ENCODE results near the gene TIMM9. TPM values are rescaled to one million over a fixed set of nuclear protein-coding genes. Genes with fewer than 3 reads are reported as not detected.

The TIMM9 gene
- 57.4 TPM for polyA plus RNA-seq (2013, experiment 1 of 2)
- polyA plus RNA-seq (2013, experiment 2 of 2), result 66.9 TPM

DNA sequence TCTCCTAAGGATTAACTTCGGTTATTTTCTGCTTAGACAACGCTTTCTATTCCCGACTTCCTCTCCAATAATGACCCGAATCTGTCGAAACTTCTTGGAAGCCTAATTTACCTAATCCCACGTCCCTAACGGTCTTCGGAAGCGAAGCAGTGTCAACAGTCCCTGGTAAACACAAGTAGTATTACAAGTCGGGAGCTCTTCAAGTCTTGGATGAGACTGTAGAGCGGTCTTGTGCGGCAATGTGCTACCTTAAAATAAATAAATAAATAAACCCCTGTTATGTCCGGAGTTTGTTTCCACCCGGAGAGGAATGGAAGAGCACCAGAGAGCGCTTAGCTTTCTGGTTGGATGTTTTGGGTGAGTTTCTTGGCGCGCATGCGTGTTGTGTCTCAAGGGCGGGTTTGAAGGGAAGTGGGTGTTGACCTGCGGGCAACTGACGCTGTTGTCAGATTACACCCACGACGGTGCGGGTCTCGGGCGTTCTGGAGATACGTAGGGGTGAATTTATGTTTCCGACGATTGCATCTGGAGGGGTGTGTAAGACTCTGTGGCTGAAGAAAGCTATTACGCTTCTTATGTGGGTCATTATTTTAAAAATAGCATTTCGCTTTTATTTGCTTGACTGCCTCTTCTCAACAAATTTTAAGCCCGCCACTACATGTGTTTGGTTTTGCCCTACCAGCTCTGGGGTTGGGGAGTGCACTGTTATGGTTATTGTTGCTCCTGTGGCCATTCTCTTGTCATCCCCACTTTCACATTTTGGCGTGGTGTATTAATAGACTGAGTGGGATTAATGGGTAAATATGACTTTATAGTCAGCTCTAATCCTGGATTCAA, at the start of gene TIMM9, which contains the start of gene KIAA0586:
Gene TIMM9, minus strand, starts transcription at position 251 of the 837 bp plus-strand sequence. CDS start 15,586 bp downstream, outside the sequence.
Gene KIAA0586, plus strand, starts transcription at position 439 of the 837 bp plus-strand sequence. CDS start 546 bp downstream, outside the sequence.
- WGBS, result under 1% methylated on average over 29 of the region's 33 CpGs
- Histone ChIP-seq H3K36me3 (ENCODE audit: insufficient read depth, low read length) (peaks cover 42% of the 10 kb centered on the region), H3K27ac (ENCODE audit: low read depth, low read length) (peak within 1 kb of the TSS; percentile 82), H3K27me3 (ENCODE audit: insufficient read depth, low read length) (no peaks in the 10 kb centered on the region), H3K9me3 (ENCODE audit: insufficient read depth, low read depth, low read length) (no peaks in the 10 kb centered on the region), H3K4me1 (ENCODE audit: insufficient read depth, low read length) (peaks cover 12% of the 10 kb centered on the region; the same call in 1 of the 2 replicates), H3K4me3 (ENCODE audit: low read length) (peak within 1 kb of the TSS; percentile 73), H3K9ac (ENCODE audit: low read depth, low read length) (peak within 1 kb of the TSS; percentile 81)

DNA sequence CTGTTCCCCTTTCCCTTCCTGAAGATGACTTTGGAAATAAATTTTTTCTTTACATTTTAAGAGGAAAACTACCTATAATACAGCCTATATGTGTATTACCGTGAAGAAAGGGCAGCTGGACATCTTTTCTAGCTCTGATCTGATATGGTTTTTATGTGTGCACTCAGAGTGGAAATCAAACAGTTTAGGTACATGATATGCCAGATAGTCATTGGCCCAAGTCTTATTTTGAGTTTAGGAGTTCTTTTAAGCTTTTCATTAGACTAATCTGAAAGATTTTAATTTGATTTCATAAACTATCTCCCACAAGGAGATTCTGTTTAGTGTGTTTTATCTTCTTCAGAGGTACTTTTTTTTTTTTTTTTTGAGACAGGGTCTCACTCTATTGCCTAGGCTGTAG, 49.0 kb upstream of the TIMM9 start:
- Histone ChIP-seq H3K9me3 (ENCODE audit: insufficient read depth, low read depth, low read length) (no peaks in the 10 kb centered on the region), H3K27ac (ENCODE audit: low read depth, low read length) (no peak overlapping the region), H3K4me3 (ENCODE audit: low read length) (no peak overlapping the region), H3K36me3 (ENCODE audit: insufficient read depth, low read length) (peaks cover 51% of the 10 kb centered on the region), H3K9ac (ENCODE audit: low read depth, low read length) (no peak overlapping the region), H3K27me3 (ENCODE audit: insufficient read depth, low read length) (no peaks in the 10 kb centered on the region), H3K4me1 (ENCODE audit: insufficient read depth, low read length) (no peaks in the 10 kb centered on the region)
- WGBS, result 94% methylated on average over 1 of the region's 1 CpG

- H3K27ac ChIP-seq (ENCODE audit: low read depth, low read length), result no peak overlapping the region
- no peaks in the 10 kb centered on the region for H3K4me1 ChIP-seq (ENCODE audit: insufficient read depth, low read length)
- H3K27me3 ChIP-seq (ENCODE audit: insufficient read depth, low read length), result no peaks in the 10 kb centered on the region
- no peak overlapping the region for H3K4me3 ChIP-seq (ENCODE audit: low read length)
- H3K9ac ChIP-seq (ENCODE audit: low read depth, low read length), result no peak overlapping the region
- peaks cover 74% of the 10 kb centered on the region for H3K36me3 ChIP-seq (ENCODE audit: insufficient read depth, low read length)
- H3K9me3 ChIP-seq (ENCODE audit: insufficient read depth, low read depth, low read length), result no peaks in the 10 kb centered on the region
- WGBS, result 93% methylated on average over 4 of the region's 5 CpGs
These were observed 42.0 kb upstream of the TIMM9 start for GRCh38 chr14:58469309-58469708.

- no peaks in the 10 kb centered on the region for H3K27me3 ChIP-seq (ENCODE audit: insufficient read depth, low read length)
- peaks cover 82% of the 10 kb centered on the region for H3K36me3 ChIP-seq (ENCODE audit: insufficient read depth, low read length)
- H3K9ac ChIP-seq (ENCODE audit: low read depth, low read length), result no peak overlapping the region
- H3K9me3 ChIP-seq (ENCODE audit: insufficient read depth, low read depth, low read length), result no peaks in the 10 kb centered on the region
- H3K27ac ChIP-seq (ENCODE audit: low read depth, low read length), result no peak overlapping the region
- 90% methylated on average over 2 of the region's 2 CpGs for WGBS
- H3K4me1 ChIP-seq (ENCODE audit: insufficient read depth, low read length), result no peaks in the 10 kb centered on the region
- H3K4me3 ChIP-seq (ENCODE audit: low read length), result no peak overlapping the region
These were observed 40.2 kb upstream of the TIMM9 start for GRCh38 chr14:58467575-58467974.

GRCh38 chr14:58466459-58466858, 39.1 kb upstream of the TIMM9 start:
- WGBS, result 93% methylated on average over 1 of the region's 1 CpG
- H3K9ac ChIP-seq (ENCODE audit: low read depth, low read length), result no peak overlapping the region
- H3K9me3 ChIP-seq (ENCODE audit: insufficient read depth, low read depth, low read length), result no peaks in the 10 kb centered on the region
- H3K4me3 ChIP-seq (ENCODE audit: low read length), result no peak overlapping the region
- no peaks in the 10 kb centered on the region for H3K4me1 ChIP-seq (ENCODE audit: insufficient read depth, low read length)
- no peak overlapping the region for H3K27ac ChIP-seq (ENCODE audit: low read depth, low read length)
- H3K36me3 ChIP-seq (ENCODE audit: insufficient read depth, low read length), result peaks cover 82% of the 10 kb centered on the region
- H3K27me3 ChIP-seq (ENCODE audit: insufficient read depth, low read length), result no peaks in the 10 kb centered on the region

GRCh38 chr14:58465421-58465820, 38.1 kb upstream of the TIMM9 start:
- no peak overlapping the region for H3K4me3 ChIP-seq (ENCODE audit: low read length)
- no peak overlapping the region for H3K9ac ChIP-seq (ENCODE audit: low read depth, low read length)
- H3K9me3 ChIP-seq (ENCODE audit: insufficient read depth, low read depth, low read length), result no peaks in the 10 kb centered on the region
- peaks cover 85% of the 10 kb centered on the region for H3K36me3 ChIP-seq (ENCODE audit: insufficient read depth, low read length)
- no peaks in the 10 kb centered on the region for H3K27me3 ChIP-seq (ENCODE audit: insufficient read depth, low read length)
- WGBS, result 97% methylated on average over 2 of the region's 2 CpGs
- no peaks in the 10 kb centered on the region for H3K4me1 ChIP-seq (ENCODE audit: insufficient read depth, low read length)
- H3K27ac ChIP-seq (ENCODE audit: low read depth, low read length), result no peak overlapping the region

- Histone ChIP-seq H3K4me3 (ENCODE audit: low read length) (no peak overlapping the region), H3K9me3 (ENCODE audit: insufficient read depth, low read depth, low read length) (no peaks in the 10 kb centered on the region), H3K27me3 (ENCODE audit: insufficient read depth, low read length) (no peaks in the 10 kb centered on the region), H3K9ac (ENCODE audit: low read depth, low read length) (no peak overlapping the region), H3K27ac (ENCODE audit: low read depth, low read length) (no peak overlapping the region), H3K4me1 (ENCODE audit: insufficient read depth, low read length) (no peaks in the 10 kb centered on the region), H3K36me3 (ENCODE audit: insufficient read depth, low read length) (peaks cover 86% of the 10 kb centered on the region)
- 98% methylated on average over 8 of the region's 8 CpGs for WGBS
These were observed 37.3 kb upstream of the TIMM9 start for GRCh38 chr14:58464652-58465051.

GRCh38 chr14:58463147-58463546, 35.8 kb upstream of the TIMM9 start:
- H3K27me3 ChIP-seq (ENCODE audit: insufficient read depth, low read length), result no peaks in the 10 kb centered on the region
- H3K9me3 ChIP-seq (ENCODE audit: insufficient read depth, low read depth, low read length), result no peaks in the 10 kb centered on the region
- 92% methylated on average over 2 of the region's 2 CpGs for WGBS
- no peak overlapping the region for H3K4me3 ChIP-seq (ENCODE audit: low read length)
- H3K27ac ChIP-seq (ENCODE audit: low read depth, low read length), result no peak overlapping the region
- H3K36me3 ChIP-seq (ENCODE audit: insufficient read depth, low read length), result peaks cover 86% of the 10 kb centered on the region
- no peaks in the 10 kb centered on the region for H3K4me1 ChIP-seq (ENCODE audit: insufficient read depth, low read length)
- no peak overlapping the region for H3K9ac ChIP-seq (ENCODE audit: low read depth, low read length)

GRCh38 chr14:58460772-58461171, 33.4 kb upstream of the TIMM9 start:
- WGBS, result 100% methylated on average over 1 of the region's 2 CpGs
- Histone ChIP-seq H3K27me3 (ENCODE audit: insufficient read depth, low read length) (no peaks in the 10 kb centered on the region), H3K9me3 (ENCODE audit: insufficient read depth, low read depth, low read length) (no peaks in the 10 kb centered on the region), H3K4me3 (ENCODE audit: low read length) (no peak overlapping the region), H3K36me3 (ENCODE audit: insufficient read depth, low read length) (peaks cover 80% of the 10 kb centered on the region), H3K27ac (ENCODE audit: low read depth, low read length) (no peak overlapping the region), H3K9ac (ENCODE audit: low read depth, low read length) (no peak overlapping the region), H3K4me1 (ENCODE audit: insufficient read depth, low read length) (no peaks in the 10 kb centered on the region)

DNA sequence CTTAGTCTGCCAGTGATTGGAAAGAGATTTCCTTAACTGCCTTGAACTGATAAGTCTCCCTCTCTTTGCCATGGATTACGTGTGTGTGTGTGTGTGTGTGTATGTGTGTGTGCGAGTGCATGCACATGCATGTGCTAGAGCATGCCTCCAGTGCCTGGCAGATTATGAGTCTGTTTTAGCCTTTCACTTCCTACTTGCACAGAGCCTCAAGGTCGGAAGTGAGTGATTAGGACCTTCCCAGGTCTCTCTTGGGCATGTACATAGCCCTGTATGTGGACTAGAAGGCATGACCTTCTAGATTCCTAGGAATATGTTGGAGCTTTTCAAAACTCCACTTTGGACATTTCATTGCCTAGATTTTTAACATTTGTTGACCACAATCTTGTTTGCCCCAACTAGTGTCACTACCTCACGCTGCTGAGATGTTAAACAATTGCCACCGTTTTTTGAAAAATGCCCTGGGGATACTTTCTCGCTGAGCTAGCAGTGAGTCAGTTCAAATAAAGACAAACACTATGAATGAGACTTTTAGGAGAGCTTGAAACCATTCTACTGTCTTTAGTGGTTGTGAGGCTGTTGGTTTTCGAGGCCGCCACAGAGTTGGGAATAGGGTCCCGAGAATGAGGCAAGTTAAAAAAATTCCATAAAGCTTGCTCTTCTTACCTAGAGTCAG, 28.4 kb upstream of the TIMM9 start:
- peaks cover 72% of the 10 kb centered on the region for H3K36me3 ChIP-seq (ENCODE audit: insufficient read depth, low read length)
- H3K9me3 ChIP-seq (ENCODE audit: insufficient read depth, low read depth, low read length), result no peaks in the 10 kb centered on the region
- no peak overlapping the region for H3K27ac ChIP-seq (ENCODE audit: low read depth, low read length)
- no peaks in the 10 kb centered on the region for H3K27me3 ChIP-seq (ENCODE audit: insufficient read depth, low read length)
- no peak overlapping the region for H3K4me3 ChIP-seq (ENCODE audit: low read length)
- WGBS, result 85% methylated on average over 8 of the region's 9 CpGs
- H3K4me1 ChIP-seq (ENCODE audit: insufficient read depth, low read length), result no peaks in the 10 kb centered on the region
- H3K9ac ChIP-seq (ENCODE audit: low read depth, low read length), result no peak overlapping the region

DNA sequence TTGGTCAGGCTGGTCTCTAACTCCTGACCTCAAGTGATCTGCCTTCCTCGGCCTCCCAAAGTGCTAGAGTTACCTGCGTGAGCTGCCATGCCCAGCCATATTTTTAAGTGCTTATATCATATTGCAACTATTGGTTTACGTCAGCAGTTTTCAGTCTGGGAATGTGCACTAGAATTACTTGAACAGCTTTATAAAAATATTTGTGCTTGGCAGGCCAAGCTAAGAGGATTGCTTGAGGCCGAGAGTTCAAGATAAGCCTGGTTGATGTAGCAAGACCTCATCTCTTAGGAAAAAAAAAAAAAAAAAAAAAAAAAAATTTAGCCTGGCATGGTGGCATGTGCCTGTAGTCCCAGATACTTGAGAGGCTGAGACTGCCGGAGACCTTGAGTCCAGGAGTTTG, 17.3 kb upstream of the TIMM9 start:
- H3K36me3 ChIP-seq (ENCODE audit: insufficient read depth, low read length), result peaks cover 71% of the 10 kb centered on the region
- no peak overlapping the region for H3K4me3 ChIP-seq (ENCODE audit: low read length)
- 92% methylated on average over 5 of the region's 5 CpGs for WGBS
- H3K4me1 ChIP-seq (ENCODE audit: insufficient read depth, low read length), result no peaks in the 10 kb centered on the region
- no peaks in the 10 kb centered on the region for H3K27me3 ChIP-seq (ENCODE audit: insufficient read depth, low read length)
- H3K9me3 ChIP-seq (ENCODE audit: insufficient read depth, low read depth, low read length), result no peaks in the 10 kb centered on the region
- H3K27ac ChIP-seq (ENCODE audit: low read depth, low read length), result no peak overlapping the region
- H3K9ac ChIP-seq (ENCODE audit: low read depth, low read length), result no peak overlapping the region

Measured in HUES64 (cell line).